Measurements from ENCODE around the gene NOTCH4.
"Not testable (repeated sequence)": the region's sequence is repeated elsewhere in the genome, so short reads cannot be mapped to it uniquely, and the experiment has no call there.

The NOTCH4 gene
- long read RNA-seq, donor 1, partial matches to known transcripts = 6 of 7 reads
- long read RNA-seq, donor 1, other reads (novel, unspliced or antisense) = 0 of 7 reads
- long read RNA-seq, donor 2 = 0 reads
- long read RNA-seq, donor 3, partial matches to known transcripts = 0 of 1 reads
- long read RNA-seq, donor 3, other reads (novel, unspliced or antisense) = 0 of 1 reads
- long read RNA-seq, donor 4, partial matches to known transcripts = 8 of 8 reads
- long read RNA-seq, donor 4, other reads (novel, unspliced or antisense) = 0 of 8 reads
- long read RNA-seq, donor 5 = 0 reads
- long read RNA-seq, donor 6 = 0 reads
- long read RNA-seq, donor 7, partial matches to known transcripts = 9 of 9 reads
- long read RNA-seq, donor 7, other reads (novel, unspliced or antisense) = 0 of 9 reads
- long read RNA-seq, donor 8, partial matches to known transcripts = 6 of 6 reads
- long read RNA-seq, donor 8, other reads (novel, unspliced or antisense) = 0 of 6 reads

- DNase-seq = no peak
Measured at GRCh38 chr6:32223258-32224235, at the start of gene NOTCH4. NOTCH4 (minus strand) TSS chr6:32224067; CDS start chr6:32223928, 139 bp downstream.

GRCh38 chr6:32271429-32271828 lies 47.6 kb upstream of the NOTCH4 start:
- DNase-seq = no peak

- DNase-seq = not testable (repeated sequence)
Measured at GRCh38 chr6:32268459-32268858, 44.6 kb upstream of the NOTCH4 start.

GRCh38 chr6:32267035-32267434 lies 43.2 kb upstream of the NOTCH4 start:
- no peak for DNase-seq

GRCh38 chr6:32257262-32257661 lies 33.4 kb upstream of the NOTCH4 start:
- DNase-seq = not testable (repeated sequence)

- DNase-seq = peak; percentile 87
Measured at GRCh38 chr6:32255199-32256153, 31.6 kb upstream of the NOTCH4 start.

- no peak for DNase-seq
Measured at GRCh38 chr6:32254761-32255198, 30.9 kb upstream of the NOTCH4 start.

GRCh38 chr6:32252331-32253009 lies 28.6 kb upstream of the NOTCH4 start:
- no peak for DNase-seq

GRCh38 chr6:32249262-32249661 lies 25.4 kb upstream of the NOTCH4 start:
- DNase-seq = no peak

- DNase-seq = no peak
Measured at GRCh38 chr6:32247401-32247800, 23.5 kb upstream of the NOTCH4 start.

GRCh38 chr6:32244946-32245398 lies 21.1 kb upstream of the NOTCH4 start:
- peak; percentile 75 for DNase-seq

- DNase-seq = no peak
Measured at GRCh38 chr6:32244270-32244669, 20.4 kb upstream of the NOTCH4 start.

GRCh38 chr6:32242318-32242813 lies 18.5 kb upstream of the NOTCH4 start:
- DNase-seq = not testable (repeated sequence)

GRCh38 chr6:32240686-32241085 lies 16.8 kb upstream of the NOTCH4 start:
- DNase-seq = no peak

GRCh38 chr6:32239462-32239861 lies 15.6 kb upstream of the NOTCH4 start:
- DNase-seq = no peak

GRCh38 chr6:32234934-32235333 lies 11.1 kb upstream of the NOTCH4 start:
- no peak for DNase-seq

- DNase-seq = no peak
Measured at GRCh38 chr6:32226434-32226833, 2.6 kb upstream of the NOTCH4 start.

GRCh38 chr6:32224696-32225095 lies 829 bp upstream of the NOTCH4 start:
- no peak for DNase-seq

GRCh38 chr6:32222333-32223230 lies 1.3 kb downstream of the NOTCH4 start:
- DNase-seq = no peak

GRCh38 chr6:32220021-32220420 lies 3.8 kb downstream of the NOTCH4 start:
- no peak for DNase-seq

All from right kidney (tissue), 9 donors.